ENCODE data around the gene PIGV.

Gene PIGV

DNA sequence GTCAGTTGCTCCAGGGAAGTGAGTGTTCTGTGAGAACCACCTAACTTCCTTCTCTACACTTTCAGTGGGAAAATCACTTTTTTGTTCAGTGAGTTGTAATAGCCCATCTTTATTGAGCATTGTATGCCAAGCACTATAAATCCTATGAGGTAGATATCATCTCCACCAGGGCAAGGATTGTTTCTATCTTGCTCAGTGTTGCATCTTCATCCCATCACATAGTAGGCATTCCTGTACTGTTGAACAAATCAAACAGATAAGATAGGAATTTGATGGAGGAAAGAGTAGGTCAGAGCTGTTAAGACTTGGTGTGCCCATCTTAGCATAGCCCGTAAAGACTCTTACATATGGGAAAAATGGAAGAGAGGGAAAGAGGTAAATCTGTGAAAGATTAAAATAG, 2.9 kb upstream of the PIGV start:
- DNase-seq (ENCODE audit: low read depth, low spot score) = no peak
- in situ Hi-C loops (cut with HindIII; ENCODE audit: low sequenced_read_pairs) = no loop called here
- no peak overlapping the region for H3K4me3 ChIP-seq (ENCODE audit: low read depth, low read length)
- TF ChIP-seq, protein P1, sequence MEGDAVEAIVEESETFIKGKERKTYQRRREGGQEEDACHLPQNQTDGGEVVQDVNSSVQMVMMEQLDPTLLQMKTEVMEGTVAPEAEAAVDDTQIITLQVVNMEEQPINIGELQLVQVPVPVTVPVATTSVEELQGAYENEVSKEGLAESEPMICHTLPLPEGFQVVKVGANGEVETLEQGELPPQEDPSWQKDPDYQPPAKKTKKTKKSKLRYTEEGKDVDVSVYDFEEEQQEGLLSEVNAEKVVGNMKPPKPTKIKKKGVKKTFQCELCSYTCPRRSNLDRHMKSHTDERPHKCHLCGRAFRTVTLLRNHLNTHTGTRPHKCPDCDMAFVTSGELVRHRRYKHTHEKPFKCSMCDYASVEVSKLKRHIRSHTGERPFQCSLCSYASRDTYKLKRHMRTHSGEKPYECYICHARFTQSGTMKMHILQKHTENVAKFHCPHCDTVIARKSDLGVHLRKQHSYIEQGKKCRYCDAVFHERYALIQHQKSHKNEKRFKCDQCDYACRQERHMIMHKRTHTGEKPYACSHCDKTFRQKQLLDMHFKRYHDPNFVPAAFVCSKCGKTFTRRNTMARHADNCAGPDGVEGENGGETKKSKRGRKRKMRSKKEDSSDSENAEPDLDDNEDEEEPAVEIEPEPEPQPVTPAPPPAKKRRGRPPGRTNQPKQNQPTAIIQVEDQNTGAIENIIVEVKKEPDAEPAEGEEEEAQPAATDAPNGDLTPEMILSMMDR (IDR thresholded peaks at IDR 0.05; ENCODE audit: low read depth, low read length) = no peak

DNA sequence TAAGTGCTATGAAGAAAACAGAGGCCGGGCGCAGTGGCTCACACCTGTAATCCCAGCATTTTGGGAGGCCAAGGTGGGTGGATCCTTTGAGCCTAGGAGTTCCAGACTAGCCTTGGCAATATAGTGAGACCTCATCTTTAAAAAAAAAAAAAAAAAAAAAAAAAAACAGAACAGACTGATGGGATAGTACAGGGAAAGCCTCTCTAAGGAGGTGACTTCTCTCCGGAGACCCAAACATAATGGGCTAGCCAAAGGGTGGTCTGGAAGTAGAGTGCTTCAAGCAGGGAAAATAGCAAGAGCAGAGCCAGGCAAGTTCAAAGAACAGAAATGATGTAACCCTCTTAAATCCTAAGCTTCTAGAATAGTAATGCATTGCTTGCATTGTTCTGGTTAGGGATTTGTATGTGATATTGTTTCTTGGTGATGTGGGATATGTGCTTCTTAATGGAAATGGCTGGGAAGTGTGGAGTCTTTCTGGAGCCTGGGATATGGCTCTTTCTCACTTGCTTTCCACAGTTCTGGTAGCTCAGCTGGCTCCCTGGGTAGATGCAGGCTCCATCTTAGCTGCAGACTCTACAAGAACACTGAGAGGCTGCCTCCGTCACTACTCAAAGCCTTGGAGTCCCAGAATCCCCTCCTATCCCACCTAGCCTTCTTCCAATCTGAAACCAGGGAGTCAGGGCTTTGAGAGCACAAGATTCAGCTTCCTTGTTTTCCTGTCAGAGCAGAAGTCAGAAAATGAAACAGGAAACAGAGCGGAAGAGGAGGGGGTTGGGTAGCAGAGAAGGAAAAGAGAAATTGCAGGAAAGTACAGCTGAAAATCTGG, 1.9 kb upstream of the PIGV start:
- in situ Hi-C loops (cut with HindIII; ENCODE audit: low sequenced_read_pairs) = no loop called here

DNA sequence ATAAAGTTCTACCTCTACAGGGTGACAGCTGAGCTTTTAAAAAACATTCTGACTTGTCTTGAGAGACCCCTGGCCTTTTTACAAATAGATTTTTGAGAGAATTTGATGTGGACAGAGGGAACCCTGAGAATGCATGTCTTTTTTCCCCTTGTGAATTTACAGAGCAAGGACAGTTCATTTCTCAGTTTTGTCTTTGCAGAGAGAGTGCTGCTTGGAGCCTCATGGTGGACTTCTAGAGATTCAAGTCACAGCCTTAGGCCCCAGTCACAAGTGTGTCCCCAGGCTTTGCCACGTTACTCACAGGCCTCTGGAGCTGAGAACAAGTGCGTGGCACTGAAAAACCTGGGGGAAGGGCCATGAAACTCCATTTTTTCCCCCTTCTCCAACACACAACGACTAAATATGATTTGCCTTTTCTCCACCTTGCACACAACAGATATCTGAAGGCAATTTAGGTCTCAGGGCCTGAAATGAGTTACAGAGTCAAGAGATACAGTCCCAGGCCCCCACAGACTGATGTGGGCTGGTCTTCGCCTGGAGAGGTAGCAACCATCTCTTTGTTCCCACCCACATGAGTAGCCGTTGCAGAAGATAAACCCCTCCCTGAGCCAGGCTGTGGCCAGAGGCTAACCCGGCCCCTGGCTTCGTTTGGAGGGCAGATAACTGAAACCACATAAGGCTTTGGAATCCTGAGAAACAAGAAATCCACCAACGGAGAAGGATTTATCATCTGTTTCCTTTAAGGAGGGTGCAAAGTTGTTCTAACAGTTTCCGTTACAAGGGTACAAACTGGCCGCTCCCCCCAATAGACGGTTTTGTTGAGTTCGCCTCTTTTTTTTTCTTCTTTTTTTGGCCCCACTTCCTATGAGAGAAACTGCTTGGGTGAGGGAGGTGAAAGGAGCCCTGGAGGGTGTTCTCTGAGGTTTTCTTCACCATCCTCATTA, 1.0 kb upstream of the PIGV start:
- in situ Hi-C loops (cut with HindIII; ENCODE audit: low sequenced_read_pairs) = no loop called here
- peak overlapping the region; percentile 53 for H3K4me3 ChIP-seq (ENCODE audit: low read depth, low read length)
- DNase-seq (ENCODE audit: low read depth, low spot score) = peak; percentile 89
- TF ChIP-seq, protein P1 (IDR thresholded peaks at IDR 0.05; ENCODE audit: low read depth, low read length) = no peak

More for the DNA sequence above, 1.9 kb upstream of the PIGV start:
- DNase-seq (ENCODE audit: low read depth, low spot score) = peak; percentile 46
- H3K4me3 ChIP-seq (ENCODE audit: low read depth, low read length) = no peak overlapping the region
- TF ChIP-seq, protein P1 (IDR thresholded peaks at IDR 0.05; ENCODE audit: low read depth, low read length) = no peak

DNA sequence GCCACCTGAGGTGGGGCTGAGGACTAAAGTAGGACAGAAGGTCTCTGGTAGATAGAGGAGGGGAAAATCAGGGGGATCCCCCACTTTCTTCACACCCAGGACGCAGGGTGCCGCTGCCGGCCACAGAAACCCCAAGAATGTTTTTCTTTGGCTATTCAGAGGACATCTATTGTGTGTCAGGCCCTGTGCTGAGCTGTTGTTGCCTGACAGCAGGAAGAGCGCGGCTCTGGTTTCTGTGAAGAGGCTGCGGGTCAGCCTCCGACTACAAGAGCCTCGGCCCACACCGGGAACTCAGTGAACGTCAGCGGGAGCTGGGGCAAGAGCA, 407 bp upstream of the PIGV start:
- TF ChIP-seq, protein P1 (IDR thresholded peaks at IDR 0.05; ENCODE audit: low read depth, low read length) = no peak
- peak overlapping the region; percentile 53 for H3K4me3 ChIP-seq (ENCODE audit: low read depth, low read length)
- DNase-seq (ENCODE audit: low read depth, low spot score) = peak; percentile 80
- in situ Hi-C loops (cut with HindIII; ENCODE audit: low sequenced_read_pairs) = no loop called here

DNA sequence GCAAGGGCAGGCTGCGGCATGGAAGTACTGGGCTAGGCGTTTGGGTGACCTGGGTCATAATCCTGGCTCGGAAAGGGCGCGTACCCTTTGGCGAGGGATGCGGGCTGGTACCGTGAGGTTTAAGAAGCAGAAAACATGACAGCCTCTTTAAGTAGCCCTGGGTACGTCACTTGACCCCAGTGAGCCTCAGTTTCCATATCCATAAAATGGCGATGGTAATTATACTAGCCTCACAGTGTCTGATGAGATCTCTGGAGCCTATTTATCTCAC, 700 bp downstream of the PIGV start:
- peak overlapping the region; percentile 53 for H3K4me3 ChIP-seq (ENCODE audit: low read depth, low read length)
- in situ Hi-C loops (cut with HindIII; ENCODE audit: low sequenced_read_pairs) = no loop called here
- no peak for DNase-seq (ENCODE audit: low read depth, low spot score)
- TF ChIP-seq, protein P1 (IDR thresholded peaks at IDR 0.05; ENCODE audit: low read depth, low read length) = no peak

DNA sequence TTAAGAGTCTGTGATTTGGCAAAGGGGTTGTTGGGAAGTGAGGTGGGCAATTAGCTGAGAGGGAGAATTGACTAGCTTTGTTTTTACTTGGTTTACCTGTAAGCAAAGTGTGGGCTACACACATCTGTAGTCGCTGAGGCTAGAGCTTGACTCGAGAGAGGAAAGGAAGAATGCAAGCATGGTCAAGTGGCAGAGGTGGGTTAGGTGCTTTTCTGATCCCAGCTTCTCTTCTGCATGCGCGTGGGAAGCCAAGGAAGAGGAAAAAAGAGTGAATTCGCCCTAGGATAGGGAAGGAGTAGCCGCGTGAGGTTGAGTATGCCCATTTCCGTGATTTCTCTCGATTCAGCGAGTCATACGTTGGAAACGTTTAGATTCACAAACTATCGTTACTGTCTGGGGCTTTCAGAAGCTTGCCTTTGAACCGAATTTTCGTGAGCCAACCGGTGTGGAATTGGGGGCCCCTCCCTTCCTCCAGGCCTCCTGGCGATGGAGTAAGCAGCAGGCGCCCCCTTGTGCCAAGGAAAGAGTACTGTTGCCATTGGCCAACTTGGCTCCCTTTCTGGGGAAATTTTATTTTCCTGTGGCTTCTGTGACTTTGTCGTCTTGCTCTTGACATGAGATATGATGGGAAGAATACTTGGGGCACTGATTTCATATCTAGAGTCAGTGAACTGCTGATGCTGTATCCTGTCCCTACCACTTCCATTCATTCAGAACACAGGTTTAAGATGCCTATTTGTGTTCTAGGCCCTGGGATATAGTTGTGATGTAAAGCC, 1.3 kb downstream of the PIGV start:
- DNase-seq (ENCODE audit: low read depth, low spot score) = peak; percentile 85
- in situ Hi-C loops (cut with HindIII; ENCODE audit: low sequenced_read_pairs) = no loop called here
- H3K4me3 ChIP-seq (ENCODE audit: low read depth, low read length) = peak overlapping the region; percentile 53
- TF ChIP-seq, protein P1 (IDR thresholded peaks at IDR 0.05; ENCODE audit: low read depth, low read length) = peak; percentile 96
